Measurements from ENCODE around the gene CDH11.

The CDH11 gene

DNA sequence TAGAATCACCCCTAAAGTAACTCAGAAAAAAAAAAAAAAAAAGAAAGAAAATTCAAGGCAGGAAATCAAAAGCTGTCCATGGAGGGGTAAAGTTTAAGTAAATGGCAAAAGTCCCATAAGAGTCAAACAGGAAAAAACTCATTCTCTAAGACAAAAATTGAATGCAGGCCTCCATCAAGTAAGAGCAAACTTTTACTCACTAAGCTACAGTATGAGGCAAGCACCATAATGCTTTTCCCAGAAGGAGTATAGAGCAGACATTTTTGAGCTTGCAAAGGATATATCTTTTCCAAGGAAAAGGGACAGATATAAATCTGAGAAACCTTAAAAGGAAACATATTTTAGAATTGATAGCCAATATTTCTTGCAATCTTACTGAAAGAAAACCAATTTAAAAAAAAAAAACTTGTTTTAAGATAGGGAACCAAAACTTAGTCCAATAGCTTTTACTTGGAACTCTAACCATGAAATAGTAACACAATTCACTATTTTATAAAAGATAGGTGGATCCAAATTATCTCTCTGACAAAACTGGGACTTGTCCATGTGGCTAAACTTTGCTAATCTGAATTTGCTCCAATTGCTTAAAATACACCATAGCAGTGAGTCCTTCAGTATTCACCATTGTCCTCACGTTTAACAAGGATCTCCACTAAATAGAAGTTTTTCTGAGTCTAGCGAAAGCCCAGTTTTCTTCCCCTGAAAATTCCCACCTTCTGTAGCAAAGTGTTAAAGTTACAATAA lies 99.8 kb downstream of the CDH11 start:
- no peak for DNase-seq

DNA sequence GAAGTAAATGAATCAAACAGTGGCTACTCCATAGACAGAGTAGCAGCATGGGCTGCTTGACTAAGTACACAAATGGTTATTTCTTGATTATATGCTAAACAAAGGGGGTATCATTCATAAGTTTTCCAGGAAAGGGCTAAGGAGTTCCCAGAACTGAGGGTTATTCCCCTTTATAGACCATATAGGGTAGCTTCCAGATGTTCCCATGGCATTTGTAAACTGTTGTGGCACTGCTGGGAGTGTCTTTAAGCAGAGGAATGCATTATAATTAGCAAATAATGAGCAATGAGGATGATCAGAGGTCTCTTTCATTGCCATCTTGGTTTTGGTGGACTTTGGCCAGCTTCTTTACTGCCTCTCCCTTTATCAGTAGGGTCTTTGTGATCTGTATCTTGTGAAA lies 105.1 kb downstream of the CDH11 start:
- DNase-seq = no peak

DNA sequence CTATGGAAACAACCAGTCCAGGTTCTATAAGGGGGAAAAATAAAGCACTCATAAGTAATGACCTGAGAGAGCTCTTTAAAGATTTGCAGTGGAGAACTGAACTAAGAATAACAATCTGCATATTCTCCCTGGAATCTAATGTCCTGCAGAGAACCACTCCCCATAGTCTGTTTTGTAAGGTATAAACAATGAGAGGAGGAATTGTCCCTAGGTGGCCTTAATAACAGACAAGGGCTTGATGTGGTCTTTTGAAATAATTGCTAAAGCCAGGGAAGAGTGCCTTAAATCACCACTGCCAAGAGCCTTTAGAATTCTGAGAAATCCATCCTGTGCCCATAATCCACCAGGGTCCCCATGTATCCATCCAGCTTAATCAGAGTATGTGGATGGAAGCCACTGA lies 106.3 kb downstream of the CDH11 start:
- no peak for DNase-seq

DNA sequence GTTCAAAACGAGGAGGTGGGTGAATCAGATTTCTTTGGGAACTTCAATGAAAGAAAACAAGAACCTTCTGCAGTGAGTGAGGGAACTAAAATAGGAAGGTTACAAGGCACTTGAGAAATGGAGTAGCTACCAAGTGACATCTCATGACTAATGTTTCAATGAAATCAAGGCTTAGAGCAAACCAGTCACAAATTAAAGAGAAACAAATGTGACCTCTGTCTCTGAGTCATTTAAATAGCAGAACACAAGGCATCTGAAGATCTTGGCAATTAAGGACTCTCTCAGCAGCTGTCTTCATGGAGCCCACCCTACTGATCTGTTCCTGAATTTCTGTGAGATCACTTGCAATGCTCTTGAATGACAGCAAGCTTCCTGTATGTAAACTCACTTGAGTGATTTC lies 109.5 kb downstream of the CDH11 start:
- DNase-seq = no peak

DNA sequence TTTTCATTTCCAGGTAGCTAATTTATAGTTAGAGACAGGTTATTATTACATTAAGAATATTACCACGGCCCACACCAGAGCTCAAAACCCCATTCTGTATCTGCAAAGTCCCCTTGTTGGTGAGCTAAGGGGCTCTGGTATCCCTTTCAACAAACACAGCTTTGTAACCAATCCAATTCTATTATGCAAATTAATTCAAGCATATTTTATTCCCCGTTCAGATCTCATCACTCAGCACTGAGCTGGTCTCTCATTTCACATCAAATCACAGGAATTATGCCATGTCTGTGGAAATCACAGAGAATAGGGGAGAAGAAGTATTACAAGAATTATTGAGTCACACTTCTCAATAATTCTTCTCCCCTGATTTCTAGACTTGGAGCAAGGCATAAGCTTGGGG lies 111.7 kb downstream of the CDH11 start:
- DNase-seq = no peak

DNA sequence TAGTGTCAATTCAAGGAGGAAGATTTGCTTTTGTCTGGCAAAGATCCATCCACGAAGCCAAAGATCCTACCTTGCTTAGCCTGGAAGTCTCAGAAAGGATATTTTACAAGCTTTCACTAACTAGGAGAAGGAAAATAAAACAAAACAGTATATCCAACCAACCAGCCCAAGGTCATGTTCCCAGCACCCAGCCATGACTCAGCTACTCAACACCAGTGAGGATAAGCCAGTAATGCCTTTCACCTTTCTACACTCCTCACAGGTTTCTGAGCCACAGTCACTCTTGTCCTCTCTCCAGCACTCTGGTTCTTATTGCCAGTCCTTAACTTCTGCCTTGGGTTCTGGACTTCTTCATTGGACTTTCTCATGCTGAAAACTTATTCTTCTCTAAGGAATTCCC lies 116.2 kb downstream of the CDH11 start:
- no peak for DNase-seq

DNA sequence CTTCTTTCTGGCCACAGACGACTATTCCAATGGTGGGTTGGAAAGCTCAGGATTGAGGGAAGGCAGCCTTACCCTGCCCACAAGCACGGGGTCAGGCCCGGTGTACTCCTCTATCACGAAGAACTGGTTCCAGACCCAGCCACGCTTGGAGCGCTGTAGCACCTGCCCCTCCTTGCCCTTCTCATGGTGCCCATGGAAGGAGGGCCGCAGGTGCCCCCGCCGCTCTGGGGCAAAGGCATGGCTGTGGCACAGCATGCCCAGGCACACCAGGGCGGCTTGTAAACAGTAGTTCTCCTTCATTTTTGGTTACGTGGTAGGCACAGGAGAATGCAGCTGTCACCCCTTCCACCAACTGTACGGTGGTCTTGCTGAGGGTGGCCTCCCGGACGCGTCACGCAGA lies 117.3 kb downstream of the CDH11 start:
- DNase-seq = no peak

DNA sequence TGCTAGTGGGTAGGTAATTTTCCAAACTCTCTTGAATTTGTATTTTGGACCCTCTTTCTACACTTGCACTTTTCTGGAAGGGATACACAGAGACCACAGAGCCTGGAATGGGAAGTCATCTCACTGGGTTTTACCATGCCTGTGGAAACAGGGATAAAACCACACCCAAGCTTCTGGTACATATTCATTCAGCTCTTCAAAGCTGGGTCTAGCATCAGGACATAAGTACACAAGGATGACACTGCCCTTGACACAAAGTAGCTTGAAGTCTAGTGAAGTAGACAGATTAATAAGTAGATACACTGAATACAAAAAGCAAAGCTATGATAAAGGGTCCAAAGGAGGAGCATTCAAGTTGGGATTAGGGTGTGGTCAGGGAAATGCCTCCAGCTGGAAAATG lies 118.2 kb downstream of the CDH11 start:
- no peak for DNase-seq

DNA sequence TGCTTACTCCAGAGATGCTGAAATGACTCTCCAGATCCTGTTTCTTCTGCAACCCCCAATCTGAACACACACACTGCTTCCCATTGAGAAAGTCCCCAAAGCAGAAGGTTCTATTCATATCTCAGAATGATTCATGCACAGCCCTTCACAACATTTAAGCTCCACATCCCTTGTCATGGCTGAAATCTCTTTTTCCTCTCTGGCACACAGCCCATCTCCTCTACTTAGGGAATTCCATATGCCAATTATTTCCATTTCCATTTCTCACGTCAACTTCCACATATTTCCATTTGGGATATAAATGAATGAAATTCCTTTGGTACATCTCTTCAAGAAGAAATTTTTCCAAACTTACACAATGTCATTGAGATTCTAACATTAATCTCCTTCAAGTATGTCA lies 119.6 kb downstream of the CDH11 start:
- DNase-seq = no peak

DNA sequence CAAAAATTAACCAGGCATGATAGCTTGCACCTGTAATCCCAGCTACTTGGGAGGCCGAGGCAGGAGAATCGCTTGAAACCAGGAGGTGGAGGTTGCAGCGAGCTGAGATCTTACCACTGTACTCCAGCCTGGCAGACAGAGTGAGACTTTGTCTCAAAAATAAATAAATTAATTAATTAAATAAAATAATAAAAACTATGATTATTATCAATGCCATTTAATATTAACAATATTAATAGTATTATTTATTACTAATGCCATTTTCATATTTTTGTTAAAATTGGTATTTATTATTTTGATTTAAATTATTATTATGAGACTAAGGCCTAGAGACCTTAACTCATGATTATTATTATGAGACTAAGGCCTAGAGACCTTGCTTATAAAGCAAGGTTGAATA lies 121.2 kb downstream of the CDH11 start:
- DNase-seq = no peak

DNA sequence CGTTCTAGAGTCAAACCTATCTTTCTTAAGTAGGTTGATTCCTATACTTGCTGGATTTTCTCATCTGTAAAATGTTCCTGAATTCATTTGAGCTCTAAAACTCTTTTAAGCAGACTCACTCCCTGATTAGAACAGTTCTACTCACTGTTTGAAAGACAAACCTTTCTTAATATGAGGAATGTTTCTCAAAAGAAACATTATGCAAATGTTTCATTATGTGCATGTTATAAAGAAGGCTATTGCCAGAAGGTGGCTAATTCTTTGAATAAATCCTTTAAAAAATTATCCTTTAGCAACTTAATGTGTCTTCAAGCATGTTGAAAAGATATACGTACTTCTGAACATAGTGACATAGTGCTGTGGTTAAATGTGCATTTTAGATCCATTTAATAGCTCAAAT lies 124.1 kb downstream of the CDH11 start:
- DNase-seq = no peak

DNA sequence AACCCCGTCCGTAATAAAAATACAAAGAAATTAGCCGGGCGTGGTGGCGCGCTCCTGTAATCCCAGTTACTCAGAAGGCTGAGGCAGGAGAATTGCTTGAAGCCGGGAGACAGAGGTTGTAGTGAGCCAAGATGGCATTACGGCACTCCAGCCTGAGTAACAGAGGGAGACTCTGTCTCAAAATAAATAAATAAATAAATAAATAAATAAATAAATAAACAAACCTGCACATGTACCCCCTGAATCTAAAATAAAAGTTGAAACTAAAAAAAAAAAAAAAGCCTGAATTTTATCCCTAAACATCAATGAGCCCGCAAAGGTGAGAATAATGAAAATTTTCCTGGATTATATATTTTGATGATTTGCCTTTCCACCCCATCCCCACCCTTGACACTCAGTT lies 124.7 kb downstream of the CDH11 start:
- DNase-seq = no peak

DNA sequence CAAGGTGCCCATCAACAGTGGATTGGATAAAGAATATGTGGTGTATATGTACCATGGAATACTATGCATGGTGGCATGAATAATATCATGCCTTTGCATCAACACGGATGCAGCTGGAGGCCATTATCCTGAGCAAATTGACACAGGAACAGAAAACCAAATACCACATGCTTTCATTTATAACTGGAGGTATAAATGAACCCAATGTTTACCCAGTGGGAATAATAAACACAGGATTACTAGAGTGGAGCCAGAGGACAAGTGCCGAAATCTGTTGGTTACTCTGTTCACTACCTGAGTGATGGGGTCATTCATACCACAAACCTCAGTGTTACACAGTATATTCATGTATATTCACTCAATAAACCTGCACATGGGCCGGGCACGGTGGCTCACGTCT lies 125.2 kb downstream of the CDH11 start:
- no peak for DNase-seq

DNA sequence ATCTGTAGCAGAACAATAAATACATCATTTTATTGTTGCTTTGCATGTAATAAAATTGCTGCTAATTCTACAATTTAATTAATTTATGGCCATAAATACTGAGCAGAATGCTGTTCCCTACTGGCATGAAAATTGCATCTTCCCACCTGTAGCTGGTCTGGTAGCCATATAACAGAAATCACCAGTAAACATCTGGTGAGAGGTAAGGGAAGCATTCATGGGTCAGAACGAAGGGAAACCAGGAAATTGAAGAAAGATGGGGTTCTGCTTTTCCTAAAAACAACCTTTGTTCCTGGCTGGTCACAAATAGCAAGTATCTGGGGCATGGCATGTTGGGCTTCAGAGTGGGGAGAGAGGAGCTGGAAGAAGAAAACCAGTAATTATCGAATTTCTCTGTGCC lies 128.4 kb downstream of the CDH11 start:
- no peak for DNase-seq

DNA sequence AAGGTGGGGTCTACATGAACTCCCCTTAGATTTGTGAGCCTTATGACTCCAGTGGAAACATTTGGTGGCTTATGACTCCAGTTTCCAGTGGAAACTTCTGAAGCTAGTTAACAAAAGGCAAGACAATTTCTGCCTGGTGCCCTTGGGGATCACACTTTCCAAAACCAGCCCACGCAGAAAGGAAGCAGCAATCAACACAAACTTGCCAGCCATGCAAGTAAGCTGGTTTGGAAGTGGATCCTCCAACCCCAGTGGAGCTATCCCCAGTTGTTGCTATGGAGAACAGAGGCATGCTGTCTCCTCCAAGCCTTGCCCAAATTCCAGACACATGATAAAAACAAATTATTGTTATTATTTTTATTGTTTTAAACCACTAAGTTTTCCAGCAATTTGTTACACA lies 130.9 kb downstream of the CDH11 start:
- no peak for DNase-seq

DNA sequence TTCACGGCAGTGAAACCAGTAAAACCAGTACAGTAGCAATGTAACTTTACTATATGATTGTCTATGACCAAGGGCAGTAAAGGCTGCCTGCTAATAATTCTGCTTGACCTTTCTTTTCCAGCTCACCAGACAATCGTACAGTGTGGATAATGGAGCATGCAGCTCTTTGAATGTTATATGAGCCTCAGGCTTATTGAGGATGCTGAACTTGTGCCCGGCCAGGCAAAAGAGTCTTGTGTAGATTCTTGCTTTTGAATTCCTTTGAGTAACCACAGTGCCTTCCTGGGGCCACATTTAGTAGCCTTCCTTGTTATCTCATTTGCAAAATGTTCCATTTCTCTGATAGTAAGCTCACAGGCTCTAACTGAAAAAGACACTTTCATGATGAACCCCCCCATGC lies 131.8 kb downstream of the CDH11 start:
- no peak for DNase-seq

DNA sequence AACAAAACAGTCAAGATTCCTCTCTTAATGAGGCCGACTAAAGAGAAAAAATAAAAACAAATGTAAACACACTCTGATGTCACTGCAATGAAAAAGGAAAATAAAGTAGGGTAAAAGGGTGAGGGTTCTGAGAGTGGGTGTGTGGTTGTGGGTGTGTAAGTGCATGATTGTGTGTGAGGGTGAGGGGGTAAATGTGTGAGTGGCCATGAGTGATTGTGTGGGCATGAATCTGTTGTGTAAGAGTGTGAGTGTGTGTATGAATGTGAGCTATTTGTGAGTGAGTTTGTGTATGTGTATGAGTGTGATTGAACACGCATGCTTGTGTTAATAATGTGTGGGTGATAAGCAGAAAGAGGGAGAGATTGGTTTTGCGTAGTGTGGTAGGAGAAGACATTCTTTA lies 132.8 kb downstream of the CDH11 start:
- DNase-seq = no peak

DNA sequence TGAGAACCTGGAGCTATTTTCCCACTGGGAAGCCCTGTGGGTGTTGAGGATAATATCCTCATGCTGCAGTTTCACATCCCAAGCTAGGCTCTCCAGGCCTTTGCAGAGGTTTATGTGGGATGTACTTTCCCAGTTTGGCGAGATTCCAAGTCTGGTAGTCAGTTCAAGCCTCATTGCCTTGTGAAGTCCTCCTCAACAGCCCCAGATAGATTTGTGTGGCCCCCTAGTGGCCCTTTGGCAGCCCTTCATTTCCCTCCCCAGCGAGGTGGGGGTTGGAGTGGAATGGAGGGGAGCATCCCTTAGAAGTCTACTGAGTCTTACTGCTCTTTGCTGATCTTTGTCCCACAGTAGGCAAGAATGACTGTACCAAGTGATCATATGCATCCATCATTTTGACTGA lies 137.9 kb downstream of the CDH11 start:
- no peak for DNase-seq

DNA sequence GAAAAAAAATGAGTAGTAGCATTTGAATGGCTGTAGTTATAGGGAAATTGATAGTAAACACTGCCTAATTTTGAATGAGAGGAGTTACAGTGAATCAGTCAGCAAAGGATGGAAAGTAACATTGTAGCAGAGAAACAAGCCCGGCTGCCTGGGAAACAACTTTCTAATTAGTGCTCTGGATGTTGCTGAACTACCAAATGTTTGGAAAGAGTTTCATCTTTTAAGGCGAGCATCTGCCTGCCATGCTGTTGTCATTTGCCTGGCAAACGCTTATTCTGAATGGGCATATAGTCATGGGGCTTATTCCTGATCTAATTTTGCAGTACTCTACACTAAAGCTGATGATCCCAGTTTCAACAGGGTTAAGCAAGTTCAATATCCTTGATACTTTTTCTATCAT lies 138.6 kb downstream of the CDH11 start:
- DNase-seq = no peak

DNA sequence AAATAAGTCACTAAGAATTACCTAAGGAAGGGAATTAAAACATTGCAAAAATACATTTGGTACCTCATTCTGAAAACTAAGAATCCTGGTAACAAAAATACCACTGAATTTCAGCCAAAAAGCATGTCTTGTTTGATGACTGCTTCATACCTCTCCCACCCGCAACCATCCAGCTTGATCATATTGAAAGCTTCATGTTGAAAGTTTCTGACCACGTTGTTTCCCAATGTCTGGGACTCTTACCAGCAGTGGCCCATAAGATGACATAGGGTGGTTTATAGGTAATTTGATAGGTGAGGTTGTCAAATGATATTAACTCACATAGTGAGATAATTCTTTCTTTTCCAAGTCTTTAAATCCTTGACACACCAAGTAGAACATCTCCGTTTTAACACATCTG lies 139.3 kb downstream of the CDH11 start:
- no peak for DNase-seq

DNA sequence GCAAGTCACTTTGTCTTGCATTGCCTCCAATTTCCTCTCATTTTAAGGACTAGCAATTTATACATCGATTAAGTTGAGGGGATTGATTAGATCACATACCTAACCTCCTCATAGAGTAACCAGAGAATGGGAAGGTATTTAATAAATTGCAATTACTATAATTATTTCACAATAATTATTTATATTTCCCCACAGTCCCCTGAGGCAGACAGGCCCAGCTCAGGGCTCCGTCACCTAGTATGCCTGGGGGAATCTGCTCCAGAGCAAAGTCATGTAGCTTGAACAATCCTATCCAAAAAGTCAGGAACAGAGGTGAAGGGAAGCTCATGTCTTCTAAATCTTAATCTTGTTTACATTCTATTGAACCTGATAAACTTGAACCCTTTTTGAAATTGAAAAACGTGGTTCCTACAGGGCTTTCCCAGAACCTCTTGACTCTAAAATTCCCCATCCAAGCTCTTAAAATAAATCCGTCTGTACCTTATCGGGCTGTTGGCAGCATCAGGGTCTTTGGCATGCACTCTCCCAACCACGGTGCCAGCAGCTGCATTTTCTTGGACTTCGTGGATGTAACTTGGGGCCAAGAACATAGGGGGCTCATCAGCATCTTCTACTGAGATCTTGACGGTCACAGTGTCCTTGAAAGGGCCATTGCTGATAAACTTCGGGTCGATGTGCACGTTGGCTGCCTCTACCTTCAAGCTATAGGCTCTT lies 140.1 kb downstream of the CDH11 start:
- DNase-seq = no peak

DNA sequence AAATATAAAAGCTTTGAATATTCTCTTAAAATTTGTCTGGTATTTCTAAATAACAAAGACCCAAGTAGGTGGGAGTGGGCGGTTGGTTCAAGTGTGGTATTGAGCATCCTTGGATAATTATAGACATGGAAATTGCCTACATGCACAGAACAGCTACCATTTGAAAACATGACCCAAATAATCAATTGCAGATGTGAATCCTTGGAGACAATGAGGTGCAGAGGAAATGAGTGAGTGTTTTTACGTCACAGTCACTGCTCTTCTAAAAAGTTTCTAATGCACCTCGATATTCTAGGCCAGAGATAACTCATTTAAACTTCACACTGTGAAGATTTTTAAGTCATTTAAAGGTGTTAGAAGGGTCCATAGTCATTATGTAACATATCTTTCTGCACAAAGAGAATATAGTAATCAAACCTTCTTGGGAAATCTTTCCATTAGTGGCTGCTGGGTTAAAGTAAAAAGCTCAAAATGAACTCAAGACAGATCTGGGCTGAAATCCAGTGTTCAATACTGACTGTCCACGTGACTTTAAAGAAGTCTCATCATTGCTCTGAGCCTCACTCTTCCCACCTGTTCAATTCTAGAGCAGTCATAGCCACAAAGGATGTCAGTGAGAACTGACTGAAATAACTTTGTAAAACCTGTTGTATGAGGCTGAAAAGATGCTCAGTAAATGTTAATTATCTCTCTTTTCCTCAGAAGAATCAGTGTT lies 144.5 kb downstream of the CDH11 start:
- no peak for DNase-seq

DNA sequence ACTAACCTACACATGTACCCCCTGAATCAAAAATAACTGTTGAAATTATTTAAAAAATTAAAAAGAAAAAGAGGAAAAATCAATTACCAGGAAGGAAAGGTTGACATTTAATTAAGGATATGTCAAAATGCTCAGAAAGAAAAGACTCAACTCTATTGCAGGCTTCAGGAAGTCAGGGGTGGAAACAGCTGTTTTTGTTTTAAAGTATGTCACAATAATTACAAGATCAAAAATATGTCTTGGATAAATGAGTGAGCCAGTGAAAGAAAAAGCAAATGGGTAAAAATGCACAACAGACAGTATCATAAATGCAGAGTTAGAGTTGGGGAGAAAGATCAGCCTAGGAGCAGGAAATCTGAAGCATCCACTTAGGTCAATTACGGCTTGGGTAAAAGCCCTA lies 146.0 kb downstream of the CDH11 start:
- DNase-seq = no peak

DNA sequence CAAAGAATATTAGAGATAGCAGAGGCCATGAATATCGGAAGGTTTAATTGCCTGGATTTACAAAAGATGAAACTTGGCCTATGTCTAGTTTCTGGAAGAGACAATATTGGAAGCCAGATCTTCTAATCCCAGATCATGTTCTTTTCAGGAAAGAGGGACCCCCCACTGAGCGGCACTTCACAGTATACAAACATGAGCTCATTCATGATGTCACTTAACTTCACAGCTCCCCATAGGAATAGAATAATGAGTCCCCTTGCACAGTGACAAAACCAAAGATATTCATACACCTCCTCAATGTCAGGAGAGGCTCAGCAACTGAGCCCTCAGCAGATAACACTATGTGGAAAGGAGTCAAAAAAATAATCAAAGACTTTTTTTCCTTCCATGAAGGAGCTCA lies 147.5 kb downstream of the CDH11 start:
- DNase-seq = no peak

Data from suppressor macrophage treated with lipopolysaccharide for 4 hours (primary cell).